ENCODE results near the gene CLTB.

CLTB gene

GRCh38 chr5:176415952-176416924, at the start of gene CLTB:
CLTB (minus strand) TSS chr5:176416539; CDS start chr5:176416363, 176 bp downstream.
- Histone ChIP-seq H3K9me3 (ENCODE audit: control insufficient read depth in 1 of 2, low read length in 2 of 2) (no peaks in the 10 kb centered on the region), H3K27ac (ENCODE audit: low read depth, low read length) (peak within 1 kb of the TSS; percentile 82), H3K4me1 (ENCODE audit: control insufficient read depth in 1 of 2, insufficient read depth in 2 of 2, low read length in 2 of 2) (peaks cover 34 to 36% of the 10 kb centered on the region in 2 donors), H3K9ac (ENCODE audit: low read depth in 1 of 2, low read length in 2 of 2) (peak within 1 kb of the TSS; percentile 83 to 91), H3K4me3 (ENCODE audit: low read depth in 1 of 2, low read length in 2 of 2) (peak within 1 kb of the TSS; percentile 90 to 92), H3K27me3 (ENCODE audit: control insufficient read depth in 1 of 2, insufficient read depth in 2 of 2, low read length in 2 of 2) (no peaks in the 10 kb centered on the region), H3K36me3 (ENCODE audit: control insufficient read depth in 1 of 2, insufficient read depth in 2 of 2, low read length in 2 of 2) (peaks cover 3 to 4% of the 10 kb centered on the region in 2 donors)

- peaks cover 17 to 18% of the 10 kb centered on the region in 2 donors for H3K4me1 ChIP-seq (ENCODE audit: control insufficient read depth in 1 of 2, insufficient read depth in 2 of 2, low read length in 2 of 2)
These were observed 46.9 kb upstream of the CLTB start for GRCh38 chr5:176463113-176463764.

GRCh38 chr5:176461349-176461748, 45.0 kb upstream of the CLTB start:
- Histone ChIP-seq H3K4me3 (ENCODE audit: low read depth in 1 of 2, low read length in 2 of 2) (no peak overlapping the region), H3K4me1 (ENCODE audit: control insufficient read depth in 1 of 2, insufficient read depth in 2 of 2, low read length in 2 of 2) (peaks cover 7 to 13% of the 10 kb centered on the region in 2 donors), H3K9ac (ENCODE audit: low read depth in 1 of 2, low read length in 2 of 2) (no peak overlapping the region), H3K9me3 (ENCODE audit: control insufficient read depth in 1 of 2, low read length in 2 of 2) (no peaks in the 10 kb centered on the region), H3K27me3 (ENCODE audit: control insufficient read depth in 1 of 2, insufficient read depth in 2 of 2, low read length in 2 of 2) (no peaks in the 10 kb centered on the region), H3K36me3 (ENCODE audit: control insufficient read depth in 1 of 2, insufficient read depth in 2 of 2, low read length in 2 of 2) (peaks cover 0 to 2% of the 10 kb centered on the region in 2 donors), H3K27ac (ENCODE audit: low read depth, low read length) (no peak overlapping the region)

More at GRCh38 chr5:176463113-176463764, 46.9 kb upstream of the CLTB start:
- Histone ChIP-seq H3K27me3 (ENCODE audit: control insufficient read depth in 1 of 2, insufficient read depth in 2 of 2, low read length in 2 of 2) (no peaks in the 10 kb centered on the region), H3K27ac (ENCODE audit: low read depth, low read length) (no peak overlapping the region), H3K9ac (ENCODE audit: low read depth in 1 of 2, low read length in 2 of 2) (no peak overlapping the region), H3K9me3 (ENCODE audit: control insufficient read depth in 1 of 2, low read length in 2 of 2) (no peaks in the 10 kb centered on the region), H3K4me3 (ENCODE audit: low read depth in 1 of 2, low read length in 2 of 2) (no peak overlapping the region), H3K36me3 (ENCODE audit: control insufficient read depth in 1 of 2, insufficient read depth in 2 of 2, low read length in 2 of 2) (peaks cover 0 to 2% of the 10 kb centered on the region in 2 donors)

- Histone ChIP-seq H3K4me3 (ENCODE audit: low read depth in 1 of 2, low read length in 2 of 2) (no peak overlapping the region), H3K27me3 (ENCODE audit: control insufficient read depth in 1 of 2, insufficient read depth in 2 of 2, low read length in 2 of 2) (no peaks in the 10 kb centered on the region), H3K9me3 (ENCODE audit: control insufficient read depth in 1 of 2, low read length in 2 of 2) (no peaks in the 10 kb centered on the region), H3K9ac (ENCODE audit: low read depth in 1 of 2, low read length in 2 of 2) (no peak overlapping the region), H3K36me3 (ENCODE audit: control insufficient read depth in 1 of 2, insufficient read depth in 2 of 2, low read length in 2 of 2) (no peaks in the 10 kb centered on the region), H3K4me1 (ENCODE audit: control insufficient read depth in 1 of 2, insufficient read depth in 2 of 2, low read length in 2 of 2) (peaks cover 0 to 3% of the 10 kb centered on the region in 2 donors), H3K27ac (ENCODE audit: low read depth, low read length) (no peak overlapping the region)
These were observed 42.7 kb upstream of the CLTB start for GRCh38 chr5:176458904-176459561.

- H3K36me3 ChIP-seq (ENCODE audit: control insufficient read depth in 1 of 2, insufficient read depth in 2 of 2, low read length in 2 of 2), result peaks cover 0 to 5% of the 10 kb centered on the region in 2 donors
- H3K4me1 ChIP-seq (ENCODE audit: control insufficient read depth in 1 of 2, insufficient read depth in 2 of 2, low read length in 2 of 2), result peaks cover 2 to 7% of the 10 kb centered on the region in 2 donors
- H3K9ac ChIP-seq (ENCODE audit: low read depth in 1 of 2, low read length in 2 of 2), result no peak overlapping the region
- H3K27ac ChIP-seq (ENCODE audit: low read depth, low read length), result no peak overlapping the region
- no peaks in the 10 kb centered on the region for H3K9me3 ChIP-seq (ENCODE audit: control insufficient read depth in 1 of 2, low read length in 2 of 2)
- no peaks in the 10 kb centered on the region for H3K27me3 ChIP-seq (ENCODE audit: control insufficient read depth in 1 of 2, insufficient read depth in 2 of 2, low read length in 2 of 2)
- H3K4me3 ChIP-seq (ENCODE audit: low read depth in 1 of 2, low read length in 2 of 2), result no peak overlapping the region
These were observed 38.5 kb upstream of the CLTB start for GRCh38 chr5:176454724-176455394.

- Histone ChIP-seq H3K27me3 (ENCODE audit: control insufficient read depth in 1 of 2, insufficient read depth in 2 of 2, low read length in 2 of 2) (no peaks in the 10 kb centered on the region), H3K27ac (ENCODE audit: low read depth, low read length) (no peak overlapping the region), H3K36me3 (ENCODE audit: control insufficient read depth in 1 of 2, insufficient read depth in 2 of 2, low read length in 2 of 2) (peaks cover 0 to 5% of the 10 kb centered on the region in 2 donors), H3K4me3 (ENCODE audit: low read depth in 1 of 2, low read length in 2 of 2) (no peak overlapping the region), H3K4me1 (ENCODE audit: control insufficient read depth in 1 of 2, insufficient read depth in 2 of 2, low read length in 2 of 2) (peaks cover 19 to 20% of the 10 kb centered on the region in 2 donors), H3K9ac (ENCODE audit: low read depth in 1 of 2, low read length in 2 of 2) (no peak overlapping the region), H3K9me3 (ENCODE audit: control insufficient read depth in 1 of 2, low read length in 2 of 2) (no peaks in the 10 kb centered on the region)
These were observed 33.7 kb upstream of the CLTB start for GRCh38 chr5:176450077-176450476.

GRCh38 chr5:176447978-176448608, 31.8 kb upstream of the CLTB start, which contains the start of gene FAF2:
FAF2 (plus strand) TSS chr5:176448385; CDS start chr5:176448408, 23 bp downstream.
- H3K27ac ChIP-seq (ENCODE audit: low read depth, low read length), result peak within 1 kb of the TSS; percentile 92

GRCh38 chr5:176447591-176447977, 31.2 kb upstream of the CLTB start:
- H3K9me3 ChIP-seq (ENCODE audit: control insufficient read depth in 1 of 2, low read length in 2 of 2), result no peaks in the 10 kb centered on the region
- H3K4me3 ChIP-seq (ENCODE audit: low read depth in 1 of 2, low read length in 2 of 2), result peak overlapping the region; percentile 98 to 100
- peaks cover 0 to 5% of the 10 kb centered on the region in 2 donors for H3K36me3 ChIP-seq (ENCODE audit: control insufficient read depth in 1 of 2, insufficient read depth in 2 of 2, low read length in 2 of 2)
- peak overlapping the region; percentile 98 to 99 for H3K9ac ChIP-seq (ENCODE audit: low read depth in 1 of 2, low read length in 2 of 2)
- peak overlapping the region; percentile 92 for H3K27ac ChIP-seq (ENCODE audit: low read depth, low read length)
- no peaks in the 10 kb centered on the region for H3K27me3 ChIP-seq (ENCODE audit: control insufficient read depth in 1 of 2, insufficient read depth in 2 of 2, low read length in 2 of 2)
- peaks cover 19 to 20% of the 10 kb centered on the region in 2 donors for H3K4me1 ChIP-seq (ENCODE audit: control insufficient read depth in 1 of 2, insufficient read depth in 2 of 2, low read length in 2 of 2)

More at GRCh38 chr5:176447978-176448608, 31.8 kb upstream of the CLTB start, which contains the start of gene FAF2:
- H3K9me3 ChIP-seq (ENCODE audit: control insufficient read depth in 1 of 2, low read length in 2 of 2), result no peaks in the 10 kb centered on the region
- H3K27me3 ChIP-seq (ENCODE audit: control insufficient read depth in 1 of 2, insufficient read depth in 2 of 2, low read length in 2 of 2), result no peaks in the 10 kb centered on the region
- peaks cover 19 to 20% of the 10 kb centered on the region in 2 donors for H3K4me1 ChIP-seq (ENCODE audit: control insufficient read depth in 1 of 2, insufficient read depth in 2 of 2, low read length in 2 of 2)
- peak within 1 kb of the TSS; percentile 99 for H3K9ac ChIP-seq (ENCODE audit: low read depth in 1 of 2, low read length in 2 of 2)
- peaks cover 0 to 5% of the 10 kb centered on the region in 2 donors for H3K36me3 ChIP-seq (ENCODE audit: control insufficient read depth in 1 of 2, insufficient read depth in 2 of 2, low read length in 2 of 2)
- H3K4me3 ChIP-seq (ENCODE audit: low read depth in 1 of 2, low read length in 2 of 2), result peak within 1 kb of the TSS; percentile 98 to 100

Measured in duodenal mucosa (tissue), 2 donors.